IMR-90 (cell line): ENCODE data around the gene OR14I1. TPM values are rescaled to one million over a fixed set of nuclear protein-coding genes. Genes with fewer than 3 reads are reported as not detected.
"Not testable (repeated sequence)": the region's sequence is repeated elsewhere in the genome, so short reads cannot be mapped to it uniquely, and the experiment has no call there.

Experiments
- ATAC-seq: fragments of 200-7000 bp; cut with Tn5 transposase; 2 replicates; pipeline ENCODE4 v1.9.1; 2020; ENCODE audit warnings: low read depth, mild to moderate bottlenecking, moderate library complexity
- BruUV-seq: library from RNA; stranded (reverse); fragments of 400-500 nt; replicated peaks from 2 replicates; lab custom pipeline; 2021; lab: Mats Ljungman, UMichigan
- CTCF ChIA-PET: fragments of 300-600 bp; formaldehyde crosslinking; extraction: SDS; loops from one replicate; lab custom pipeline; 2021; ENCODE audit warnings: antibody characterized with exemption; lab: Yijun Ruan, JAX
- POLR2A ChIA-PET: fragments of 300-600 bp; sonication (Branson Sonifier 250); formaldehyde crosslinking; loops from one replicate; lab custom pipeline; 2022; ENCODE audit warnings: antibody characterized with exemption; ENCODE audit not compliant: unreplicated experiment; lab: Charles Lee
- DNase-seq: peaks from one replicate; pipeline ENCODE4 v3.0.0; 2013
- H2AFZ ChIP-seq: replicated peaks from 2 replicates; pipeline ENCODE3; 2013; ENCODE audit warnings: low read length, mild to moderate bottlenecking; ENCODE audit not compliant: poor library complexity
- H2AK5ac ChIP-seq: 2 replicates; pipeline ENCODE4 v1.6.1; 2013; ENCODE audit warnings: low read depth, low read length, inconsistent platforms
- H2AK9ac ChIP-seq: replicated peaks from 2 replicates; pipeline ENCODE3; 2013; ENCODE audit warnings: mild to moderate bottlenecking, low read depth, low read length, moderate library complexity; ENCODE audit not compliant: poor library complexity
- H2BK120ac ChIP-seq: 2 replicates; pipeline ENCODE4 v1.6.1; 2013; ENCODE audit warnings: low read depth, low read length, inconsistent platforms
- H2BK15ac ChIP-seq: 3 replicates; pipeline ENCODE4 v1.6.1; 2013; ENCODE audit warnings: low read depth, low read length, inconsistent platforms
- H2BK20ac ChIP-seq: 2 replicates; pipeline ENCODE4 v1.6.1; 2013; ENCODE audit warnings: low read depth, mild to moderate bottlenecking, inconsistent platforms, low read length, moderate library complexity
- H2BK5ac ChIP-seq: 2 replicates; pipeline ENCODE4 v1.6.1; 2013; ENCODE audit warnings: mild to moderate bottlenecking, low read depth, low read length, inconsistent platforms; ENCODE audit not compliant: poor library complexity, severe bottlenecking
- H3K14ac ChIP-seq: replicated peaks from 2 replicates; pipeline ENCODE4 v1.6.1; 2013; ENCODE audit warnings: low read depth, low read length, inconsistent platforms
- H3K18ac ChIP-seq: 2 replicates; pipeline ENCODE4 v1.6.1; 2013; ENCODE audit warnings: low read depth, low read length, control low read depth
- H3K23ac ChIP-seq: 2 replicates; pipeline ENCODE4 v1.6.1; 2013; ENCODE audit warnings: low read depth, low read length, inconsistent platforms
- H3K27ac ChIP-seq: 2 replicates; pipeline ENCODE4 v1.5.1; 2013; ENCODE audit warnings: mild to moderate bottlenecking, control low read depth, low read length; ENCODE audit not compliant: insufficient read depth
- H3K27me3 ChIP-seq: 2 replicates; pipeline ENCODE4 v1.6.1; 2013; ENCODE audit warnings: low read length; ENCODE audit not compliant: control insufficient read depth, insufficient read depth
- H3K36me3 ChIP-seq: 2 replicates; pipeline ENCODE4 v1.6.1; 2013; ENCODE audit warnings: low read length, mixed read lengths; ENCODE audit not compliant: control insufficient read depth, insufficient read depth
- H3K4ac ChIP-seq: 2 replicates; pipeline ENCODE4 v1.6.1; 2013; ENCODE audit warnings: low read depth, low read length, inconsistent platforms
- H3K4me1 ChIP-seq: 2 replicates; pipeline ENCODE4 v1.6.1; 2013; ENCODE audit warnings: low read length, mixed read lengths; ENCODE audit not compliant: control insufficient read depth, insufficient read depth
- H3K4me2 ChIP-seq: 2 replicates; pipeline ENCODE4 v1.6.1; 2013; ENCODE audit warnings: low read depth, mild to moderate bottlenecking, control low read depth, low read length, moderate library complexity
- H3K4me3 ChIP-seq: 2 replicates; pipeline ENCODE4 v1.5.1; 2013; ENCODE audit warnings: low read depth, mild to moderate bottlenecking, control low read depth, low read length, moderate library complexity; ENCODE audit not compliant: insufficient read depth
- H3K56ac ChIP-seq: 2 replicates; pipeline ENCODE4 v1.6.1; 2013; ENCODE audit warnings: low read length, inconsistent platforms; ENCODE audit not compliant: insufficient read depth; ENCODE audit errors: extremely low read depth
- H3K79me1 ChIP-seq, 2 experiments: 2 replicates each; pipeline ENCODE4 v1.6.1; 2013; ENCODE audit warnings: low read length in 2 of 2, inconsistent platforms in 1 of 2, low read depth in 1 of 2
- H3K9ac ChIP-seq: 2 replicates; pipeline ENCODE4 v1.6.1; 2013; ENCODE audit warnings: low read depth, low read length, control low read depth
- H3K9me1 ChIP-seq: 2 replicates; pipeline ENCODE4 v1.6.1; 2013; ENCODE audit warnings: low read length, inconsistent platforms; ENCODE audit not compliant: insufficient read depth
- H3K9me3 ChIP-seq: 2 replicates; pipeline ENCODE4 v1.6.1; 2013; ENCODE audit warnings: low read length; ENCODE audit not compliant: control insufficient read depth, insufficient read depth
- H4K20me1 ChIP-seq: 2 replicates; pipeline ENCODE4 v1.6.1; 2013; ENCODE audit warnings: low read length, inconsistent platforms; ENCODE audit not compliant: insufficient read depth
- H4K5ac ChIP-seq: 2 replicates; pipeline ENCODE4 v1.6.1; 2013; ENCODE audit warnings: mild to moderate bottlenecking, low read depth, low read length, control low read depth
- H4K8ac ChIP-seq, 2 experiments: 2 replicates each; pipeline ENCODE4 v1.6.1; 2013; ENCODE audit warnings: low read depth in 2 of 2, low read length in 2 of 2, control low read depth in 1 of 2, inconsistent platforms in 1 of 2
- H4K91ac ChIP-seq: 2 replicates; pipeline ENCODE4 v1.6.1; 2013; ENCODE audit warnings: low read depth, low read length, inconsistent platforms; ENCODE audit not compliant: insufficient read depth
- WGBS, 2 experiments: methylation state at CpG; one replicate each; pipeline versions ENCODE4 v1.1.5 to v1.1.7; 2013; ENCODE audit warnings: missing lambda C conversion rate in 2 of 2; ENCODE audit not compliant: insufficient read length in 1 of 2; ENCODE audit errors: extremely low coverage in 2 of 2; 5-methylcytosine and 5-hydroxymethylcytosine counted together
- dilution Hi-C: fragments of 300-500 bp; cut with HindIII; formaldehyde crosslinking; loops from one replicate; pipeline ENCODE4 v1.14.3; 2018; ENCODE audit warnings: low sequenced_read_pairs; ENCODE audit not compliant: unreplicated experiment
- in situ Hi-C: fragments of 300-500 bp; cut with MboI; formaldehyde crosslinking; loops from 3 replicates; pipeline ENCODE4 v1.14.3; 2019; ENCODE audit warnings: low sequenced_read_pairs, inconsistent platforms, mixed read lengths
- intact Hi-C: fragments of 100-400 bp; cut with micrococcal nuclease; formaldehyde crosslinking; loops from 2 replicates; pipeline ENCODE4 v1.10.0; 2022
- polyA plus RNA-seq, 3 experiments: library from polyadenylated mRNA; depleted of rRNA; stranded (reverse); fragments of >200 nt; gene quantifications; 2 replicates each; pipeline ENCODE4 v1.2.3, GENCODE V29; 2012; ENCODE audit warnings: low replicate concordance in 1 of 3
- total RNA-seq: library from RNA; depleted of rRNA; stranded (reverse); fragments of >200 nt; gene quantifications from 2 replicates; pipeline ENCODE4 v1.2.3, GENCODE V29; 2012

The OR14I1 gene
- total and polyA plus RNA-seq, 2 of the 4 experiments (the other 2 are of a cell fraction), result not detected

DNA sequence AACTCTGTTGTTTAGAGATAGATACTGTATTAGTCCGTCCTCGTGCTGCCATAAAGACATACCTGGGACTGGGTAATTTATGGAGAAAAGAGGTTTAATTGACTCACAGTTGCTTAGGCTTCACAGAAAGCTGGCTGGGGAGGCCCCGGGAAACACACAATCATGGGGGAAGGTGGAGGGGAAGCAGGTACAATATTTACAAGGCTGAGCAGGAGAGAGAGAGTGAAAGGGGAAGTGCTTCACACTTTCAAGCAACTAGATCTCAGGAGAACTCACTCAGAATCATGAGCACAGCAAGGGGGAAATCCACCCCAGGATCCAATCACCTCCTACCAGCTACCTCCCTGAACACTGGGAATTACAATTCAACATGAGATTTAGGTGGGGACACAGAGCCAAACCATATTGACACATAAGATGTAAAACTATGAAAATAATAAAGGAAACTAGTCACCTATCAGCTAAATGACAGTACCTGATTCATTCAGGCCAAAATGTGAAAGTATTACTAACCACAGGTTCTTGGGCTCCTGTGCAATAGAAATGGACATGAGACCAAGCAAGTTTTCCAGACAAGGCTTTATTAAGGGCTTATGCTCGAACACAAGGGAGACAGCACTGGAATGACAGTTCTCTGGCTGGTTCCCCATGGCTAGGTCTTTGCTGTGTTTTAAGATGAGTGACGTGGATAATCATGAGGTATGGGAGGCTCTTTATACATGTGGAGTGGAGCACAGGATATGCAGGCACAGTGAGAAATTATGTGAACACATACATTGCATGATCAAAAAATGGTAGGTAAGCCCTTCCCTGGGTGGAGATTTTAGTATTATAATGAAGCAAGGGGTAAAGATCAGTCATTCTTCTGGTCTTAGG is 38.9 kb downstream of the OR14I1 start:
- dilution Hi-C loops, intact Hi-C loops, CTCF ChIA-PET: not testable (repeated sequence)

DNA sequence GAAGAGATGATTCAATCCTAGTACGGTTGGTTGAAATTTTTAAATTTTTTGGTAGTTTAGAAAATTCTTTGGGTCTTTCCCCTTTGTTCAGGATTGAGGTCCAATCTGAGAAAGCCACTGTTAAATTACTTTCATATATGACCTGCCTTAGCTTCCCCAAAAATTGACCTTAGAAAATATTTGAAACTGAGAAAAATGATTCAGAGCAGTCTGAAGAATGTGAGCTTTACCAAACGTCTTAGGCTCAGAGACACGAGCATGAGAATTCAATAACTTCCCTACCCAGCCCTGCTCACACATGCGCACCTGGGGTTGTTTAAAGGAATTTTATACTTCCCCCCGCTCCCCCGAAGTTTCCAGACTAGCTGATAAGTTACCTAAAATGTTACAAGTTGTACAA is 45.8 kb downstream of the OR14I1 start:
- H3K18ac ChIP-seq, H3K27me3 ChIP-seq, H3K27ac ChIP-seq, intact Hi-C loops, H3K4ac ChIP-seq, H3K4me2 ChIP-seq, H4K8ac ChIP-seq, H3K79me1 ChIP-seq, H2BK15ac ChIP-seq, H3K56ac ChIP-seq, H2BK120ac ChIP-seq, H4K20me1 ChIP-seq, H4K5ac ChIP-seq, ATAC-seq, H4K91ac ChIP-seq, H2BK5ac ChIP-seq, DNase-seq, H3K14ac ChIP-seq, H3K4me1 ChIP-seq, BruUV-seq, CTCF ChIA-PET, H2BK20ac ChIP-seq, H3K4me3 ChIP-seq, H2AFZ ChIP-seq, H3K36me3 ChIP-seq, H3K9me1 ChIP-seq, H3K9me3 ChIP-seq, H2AK9ac ChIP-seq, POLR2A ChIA-PET, H3K23ac ChIP-seq, dilution Hi-C loops, in situ Hi-C loops, H2AK5ac ChIP-seq, H3K9ac ChIP-seq: not testable (repeated sequence)
- no CpG with 5 or more reads among the region's 6 CpGs for WGBS, 2 experiments

More for the DNA sequence above, 38.9 kb downstream of the OR14I1 start:
- H3K9me1 ChIP-seq, H3K27ac ChIP-seq, H2BK20ac ChIP-seq, H3K4me1 ChIP-seq, H3K4me3 ChIP-seq, H3K4ac ChIP-seq, H2BK120ac ChIP-seq, H4K91ac ChIP-seq, H4K5ac ChIP-seq, H2AK9ac ChIP-seq, H3K56ac ChIP-seq, H3K9me3 ChIP-seq, H3K14ac ChIP-seq, H3K36me3 ChIP-seq, H3K79me1 ChIP-seq, H4K8ac ChIP-seq, ATAC-seq, H2BK5ac ChIP-seq, H3K27me3 ChIP-seq, H2AK5ac ChIP-seq, H3K4me2 ChIP-seq, DNase-seq, BruUV-seq, in situ Hi-C loops, H2BK15ac ChIP-seq, H3K23ac ChIP-seq, H4K20me1 ChIP-seq, H3K18ac ChIP-seq, POLR2A ChIA-PET, H3K9ac ChIP-seq, H2AFZ ChIP-seq: not testable (repeated sequence)
- 93% methylated on average over 2 of the region's 5 CpGs; no CpG with 5 or more reads in 1 of the 2 experiments for WGBS, 2 experiments
